D341Med (cell line): ENCODE results near the gene ADAP2.
"Not testable (repeated sequence)": the region's sequence is repeated elsewhere in the genome, so short reads cannot be mapped to it uniquely, and the experiment has no call there.

Experiments used
- DNase-seq: peaks from one replicate; pipeline ENCODE4 v3.0.0; 2012; ENCODE audit warnings: low spot score

ADAP2 gene

DNA sequence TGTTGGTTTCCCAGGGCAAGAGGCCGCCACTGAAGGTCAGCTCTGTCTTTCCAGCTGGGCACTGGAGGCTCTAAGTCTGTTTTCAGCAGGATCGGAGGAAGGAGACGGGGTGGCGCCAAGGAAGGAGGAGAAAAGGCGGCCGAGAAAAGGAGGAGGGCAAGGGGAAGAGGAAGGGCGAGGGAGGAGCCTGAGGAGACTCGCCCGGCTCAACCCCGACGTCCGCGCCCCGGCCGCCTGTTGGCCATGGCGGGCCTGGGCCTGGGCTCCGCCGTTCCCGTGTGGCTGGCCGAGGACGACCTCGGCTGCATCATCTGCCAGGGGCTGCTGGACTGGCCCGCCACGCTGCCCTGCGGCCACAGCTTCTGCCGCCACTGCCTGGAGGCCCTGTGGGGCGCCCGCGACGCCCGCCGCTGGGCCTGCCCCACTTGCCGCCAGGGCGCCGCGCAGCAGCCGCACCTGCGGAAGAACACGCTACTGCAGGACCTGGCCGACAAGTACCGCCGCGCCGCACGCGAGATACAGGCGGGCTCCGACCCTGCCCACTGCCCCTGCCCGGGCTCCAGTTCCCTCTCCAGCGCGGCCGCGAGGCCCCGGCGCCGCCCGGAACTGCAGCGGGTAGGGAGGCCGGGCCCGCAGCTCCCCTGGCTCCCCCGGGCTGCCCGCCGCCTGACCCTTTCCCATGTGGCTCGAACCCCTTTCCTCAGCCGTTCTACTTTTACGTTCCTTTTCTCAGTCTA is 49.3 kb downstream of the ADAP2 start, which contains the start of gene RNF135:
RNF135 (plus strand) TSS at position 209 of the 737 bp plus-strand sequence; CDS start at position 244, 35 bp downstream.
- peak; percentile 95 for DNase-seq

DNA sequence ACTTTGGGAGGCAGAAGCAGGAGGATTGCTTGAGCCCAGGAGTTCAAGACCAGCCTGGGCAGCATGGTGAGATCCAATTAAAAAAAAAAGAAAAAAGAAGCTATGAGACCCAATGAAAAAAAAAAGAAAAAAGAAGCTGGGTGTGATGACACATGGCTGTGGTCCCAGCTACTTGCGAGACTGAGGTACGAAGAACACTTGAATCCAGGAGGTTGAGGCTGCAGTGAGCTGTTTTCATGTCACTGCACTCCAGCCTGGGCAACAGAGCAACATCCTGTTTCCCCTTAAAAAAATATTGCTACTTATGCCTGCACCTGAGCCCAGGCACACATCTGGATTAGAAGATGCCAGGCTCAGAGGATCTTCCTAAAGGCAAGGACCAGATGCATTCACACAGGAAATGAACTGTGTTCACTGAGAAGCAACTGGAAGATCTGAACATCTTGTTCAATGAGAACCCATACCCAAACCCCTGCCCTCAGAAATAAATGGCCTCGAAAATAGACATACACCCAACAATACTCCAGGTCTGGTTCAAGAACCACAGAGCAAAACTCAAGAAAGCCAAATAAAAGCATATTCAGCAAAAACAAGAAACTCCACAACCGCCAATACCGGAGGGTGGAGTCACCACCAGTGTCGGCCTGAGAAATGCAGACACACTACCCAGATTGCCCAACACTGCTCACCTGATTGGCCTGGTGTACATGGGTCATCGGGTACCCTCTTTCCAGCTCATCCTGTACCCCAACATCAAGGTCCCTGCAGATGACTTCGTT is 53.5 kb downstream of the ADAP2 start:
- no peak for DNase-seq

DNA sequence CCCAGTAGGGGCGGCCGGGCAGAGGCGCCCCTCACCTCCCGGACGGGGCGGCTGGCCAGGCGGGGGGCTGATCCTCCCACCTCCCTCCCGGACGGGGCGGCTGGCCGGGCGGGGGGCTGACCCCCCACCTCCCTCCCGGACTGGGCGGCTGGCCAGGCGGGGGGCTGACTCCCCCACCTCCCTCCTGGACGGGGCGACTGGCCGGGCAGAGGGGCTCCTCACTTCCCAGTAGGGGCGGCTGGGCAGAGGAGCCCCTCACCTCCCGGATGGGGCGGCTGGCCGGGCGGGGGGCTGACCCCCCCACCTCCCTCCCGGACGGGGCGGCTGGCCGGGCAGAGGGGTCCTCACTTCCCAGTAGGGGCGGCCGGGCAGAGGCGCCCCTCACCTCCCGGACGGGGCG is 58.2 kb downstream of the ADAP2 start:
- not testable (repeated sequence) for DNase-seq

DNA sequence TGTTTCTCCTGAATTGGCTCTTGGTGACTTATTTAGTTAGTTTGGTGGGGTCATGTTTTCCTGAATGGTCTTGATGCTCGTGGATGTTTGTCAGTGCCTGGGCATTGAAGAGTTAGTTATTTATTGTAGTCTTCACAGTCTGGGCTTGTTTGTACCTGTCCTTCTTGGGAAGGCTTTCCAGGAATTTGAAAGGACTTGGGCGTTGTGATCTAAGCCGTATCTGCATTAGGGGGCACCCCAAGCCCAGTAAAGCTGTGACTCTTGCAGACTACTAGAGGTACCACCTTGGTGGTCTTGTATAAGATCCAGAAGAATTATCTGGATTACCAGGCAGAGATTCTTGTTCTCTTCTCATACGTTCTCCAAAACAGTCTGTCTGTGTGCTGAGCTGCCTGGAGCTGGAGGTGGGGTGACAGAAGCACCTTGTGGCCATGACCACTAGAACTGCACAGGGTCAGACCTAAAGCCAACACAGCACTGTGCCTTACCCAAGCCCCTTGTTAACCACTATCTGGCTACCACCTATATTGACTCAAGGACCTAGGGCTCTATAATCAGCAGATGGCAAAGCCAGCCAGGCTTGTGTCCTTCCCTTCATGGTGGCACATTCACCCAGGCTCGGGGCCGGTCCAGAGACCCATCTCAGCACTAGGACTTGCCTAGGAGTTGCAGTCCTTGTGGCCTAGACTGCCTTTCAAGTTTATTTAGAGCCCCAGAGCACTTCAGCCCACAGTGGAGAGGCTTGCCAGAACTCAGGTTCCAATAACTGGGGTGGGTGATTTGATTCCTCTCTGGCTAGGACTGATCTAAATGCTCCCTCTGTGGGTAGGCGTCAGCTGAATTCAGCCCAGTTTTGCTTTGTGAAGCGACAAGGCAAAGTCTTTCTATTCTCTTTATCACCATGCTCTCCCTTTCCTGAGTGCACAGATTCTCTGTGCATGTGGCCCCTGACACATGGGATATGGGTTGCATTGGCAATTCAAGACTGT is 60.1 kb downstream of the ADAP2 start:
- no peak for DNase-seq

DNA sequence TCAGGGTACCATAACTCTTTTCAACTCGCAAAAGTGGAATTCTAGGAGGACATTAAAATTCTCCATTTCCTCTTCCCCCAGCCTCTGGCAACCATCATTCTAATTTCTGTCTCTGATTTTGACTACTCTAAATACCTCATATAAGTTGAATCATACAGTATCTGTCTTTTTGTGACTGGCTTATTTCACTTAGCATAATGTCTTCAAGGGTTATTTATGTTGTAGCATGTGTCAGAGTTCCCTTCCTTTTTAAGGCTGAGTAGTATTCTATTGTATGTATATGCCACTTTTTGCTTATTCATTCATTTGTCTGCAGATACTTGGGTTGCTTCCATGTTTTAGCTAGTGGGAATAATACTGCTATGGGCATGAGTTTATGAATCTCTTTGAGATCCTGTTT is 61.1 kb downstream of the ADAP2 start:
- no peak for DNase-seq

DNA sequence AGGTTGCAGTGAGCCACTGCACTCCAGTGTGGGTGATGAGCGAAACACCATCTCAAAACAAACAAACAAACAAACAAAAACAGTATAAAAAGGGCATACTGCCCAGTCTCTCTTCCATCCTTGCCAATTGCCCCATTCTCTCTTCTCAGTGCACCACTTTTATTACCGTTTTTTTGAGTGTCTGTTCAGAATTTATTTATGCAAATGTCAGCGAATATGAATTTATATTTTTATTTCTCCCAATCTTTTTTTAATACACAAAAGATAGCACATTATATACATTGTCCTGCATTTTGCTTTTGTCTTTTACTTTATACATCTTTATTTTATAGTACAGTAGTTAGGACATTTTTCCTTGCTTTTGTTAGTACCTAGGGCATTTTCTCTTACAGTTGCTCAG is 68.7 kb downstream of the ADAP2 start:
- no peak for DNase-seq

DNA sequence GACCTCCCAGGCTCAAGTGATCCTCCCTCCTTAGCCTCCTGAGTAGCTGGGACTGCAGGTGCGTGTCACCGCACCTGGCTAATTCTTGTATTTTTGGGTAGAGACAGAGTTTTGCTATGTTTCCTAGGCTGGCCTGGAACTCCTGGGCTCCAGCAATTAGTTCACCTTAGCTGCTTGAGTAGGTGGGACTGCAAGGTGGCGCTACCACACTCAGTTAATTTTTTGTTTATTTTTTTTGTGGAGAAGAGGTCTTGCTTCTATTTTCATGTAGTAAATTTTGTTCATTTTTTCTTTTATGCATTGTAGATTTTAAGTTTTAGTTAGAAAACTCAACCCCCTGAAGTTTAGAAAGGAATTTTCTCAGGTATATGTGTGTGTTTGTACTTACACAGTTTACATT is 70.8 kb downstream of the ADAP2 start:
- no peak for DNase-seq

DNA sequence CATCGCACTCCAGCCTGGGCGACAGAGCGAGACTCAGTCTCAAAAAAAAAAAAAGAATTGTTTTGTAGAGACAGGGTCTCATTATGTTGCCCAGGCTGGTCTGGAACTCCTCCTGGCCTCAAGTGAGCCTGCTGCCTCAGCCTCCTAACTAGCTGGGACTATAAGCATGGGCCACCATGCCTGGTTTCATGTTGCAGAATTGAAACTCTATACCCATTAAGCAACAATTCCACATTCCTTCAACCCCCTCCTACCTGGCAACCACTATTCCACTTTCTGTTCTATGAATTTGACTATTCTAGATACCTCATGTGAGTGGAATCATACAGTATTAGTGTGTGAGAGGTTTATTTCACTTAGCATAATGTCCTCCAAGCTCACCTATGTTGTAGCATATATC is 73.6 kb downstream of the ADAP2 start:
- no peak for DNase-seq

DNA sequence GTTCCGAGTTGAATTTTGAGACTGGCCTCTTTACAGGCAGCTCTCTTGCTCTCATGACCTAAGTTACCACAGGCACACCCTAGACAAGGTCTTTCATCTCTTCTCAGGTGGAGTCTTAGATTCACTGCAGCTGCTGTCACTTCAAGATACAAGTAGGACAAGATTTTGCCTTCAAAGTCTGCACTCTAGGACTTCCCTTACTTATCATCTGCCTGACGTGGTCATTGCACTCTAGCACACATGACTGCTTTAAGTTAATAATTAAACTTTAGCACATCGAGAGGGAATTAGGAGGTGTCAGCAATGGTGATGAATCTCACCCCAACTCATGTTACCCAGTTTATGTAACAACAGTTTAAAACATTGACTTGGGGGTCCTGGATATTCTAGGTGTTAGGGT is 74.7 kb downstream of the ADAP2 start:
- no peak for DNase-seq

DNA sequence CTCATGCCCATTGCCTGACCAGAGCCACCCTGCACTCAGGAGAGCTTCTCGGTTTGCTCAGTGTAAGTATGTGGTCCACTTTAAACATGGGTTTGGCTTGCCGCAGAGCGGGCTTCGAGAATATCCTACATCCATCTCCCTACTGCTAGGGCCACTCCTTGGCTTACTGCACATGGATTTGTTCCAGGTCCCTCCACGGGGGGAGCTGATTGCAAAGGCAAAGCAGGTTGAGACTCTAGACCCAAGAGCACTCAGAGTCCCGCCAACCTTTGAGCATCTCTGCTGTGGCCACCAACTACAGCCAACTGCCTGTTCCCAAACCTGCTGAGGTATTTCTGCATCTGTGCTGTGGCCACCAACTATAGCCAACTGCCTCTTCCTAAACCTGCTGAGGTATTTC is 75.5 kb downstream of the ADAP2 start:
- DNase-seq: no peak

DNA sequence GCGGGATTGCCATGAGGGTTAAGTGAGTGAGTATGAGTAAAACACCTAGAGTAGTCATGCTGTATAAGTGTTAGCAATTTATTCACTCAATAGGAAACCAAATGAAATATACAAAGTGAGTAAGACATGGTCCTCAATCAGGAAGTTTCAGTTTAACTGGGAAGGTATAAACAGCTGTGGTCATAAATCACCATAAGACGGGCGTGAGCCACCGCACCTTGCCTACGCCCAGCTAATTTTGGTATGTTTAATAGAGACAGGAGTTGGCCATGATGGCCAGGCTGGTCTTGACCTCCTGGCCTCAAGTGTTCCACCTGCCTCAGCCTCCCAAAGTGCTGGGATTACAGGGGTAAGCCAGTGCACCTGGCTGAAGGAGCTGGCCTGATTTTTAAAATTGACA is 76.1 kb downstream of the ADAP2 start:
- no peak for DNase-seq

DNA sequence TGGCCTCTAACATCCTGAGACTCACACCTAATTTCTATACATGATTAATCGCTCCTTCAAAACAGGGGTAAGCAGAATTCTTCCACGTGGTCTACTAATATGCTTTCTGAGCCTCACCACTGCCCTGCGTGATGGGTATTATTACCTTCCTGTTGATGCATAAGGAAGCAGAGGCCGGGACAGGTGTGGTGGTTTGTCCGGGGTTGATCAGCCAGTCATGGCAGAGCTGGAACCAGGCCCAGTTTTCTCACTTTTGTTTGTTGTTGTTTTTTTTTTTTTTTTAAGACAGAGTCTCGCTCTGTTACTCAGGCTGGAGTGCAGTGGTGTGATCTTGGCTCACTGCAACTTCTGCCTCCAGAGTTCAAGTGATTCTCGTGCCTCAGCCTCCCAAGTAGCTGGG is 80.3 kb downstream of the ADAP2 start:
- DNase-seq: no peak

DNA sequence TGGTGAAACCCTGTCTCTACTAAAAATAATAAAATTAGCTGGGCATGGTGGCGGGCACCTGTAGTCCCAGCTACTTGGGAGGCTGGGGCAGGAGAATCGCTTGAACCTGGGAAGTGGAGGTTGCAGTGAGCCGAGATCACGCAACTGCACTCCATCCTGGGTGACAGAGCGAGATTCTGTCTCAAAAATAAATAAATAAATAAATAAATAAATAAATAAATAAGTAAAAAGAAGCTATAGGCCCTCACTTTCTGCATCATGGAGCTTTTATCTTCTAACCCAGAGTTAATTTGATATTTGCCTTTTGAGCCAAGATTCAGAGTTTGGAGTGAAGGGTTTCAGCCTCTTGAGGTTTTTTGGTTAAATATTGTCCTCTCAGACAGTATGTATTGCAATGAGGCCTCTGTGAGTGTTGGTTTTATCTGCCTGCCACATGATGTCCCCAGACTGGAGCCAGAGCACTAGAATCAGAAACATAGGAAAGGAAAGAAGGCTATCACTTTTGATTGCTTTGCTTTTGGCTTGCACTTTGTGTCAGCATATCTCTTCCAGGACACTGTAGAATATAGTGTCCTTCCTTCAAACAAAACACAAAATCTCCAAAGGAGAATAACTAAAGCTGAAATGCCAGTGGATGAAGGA is 81.6 kb downstream of the ADAP2 start:
- DNase-seq: no peak

DNA sequence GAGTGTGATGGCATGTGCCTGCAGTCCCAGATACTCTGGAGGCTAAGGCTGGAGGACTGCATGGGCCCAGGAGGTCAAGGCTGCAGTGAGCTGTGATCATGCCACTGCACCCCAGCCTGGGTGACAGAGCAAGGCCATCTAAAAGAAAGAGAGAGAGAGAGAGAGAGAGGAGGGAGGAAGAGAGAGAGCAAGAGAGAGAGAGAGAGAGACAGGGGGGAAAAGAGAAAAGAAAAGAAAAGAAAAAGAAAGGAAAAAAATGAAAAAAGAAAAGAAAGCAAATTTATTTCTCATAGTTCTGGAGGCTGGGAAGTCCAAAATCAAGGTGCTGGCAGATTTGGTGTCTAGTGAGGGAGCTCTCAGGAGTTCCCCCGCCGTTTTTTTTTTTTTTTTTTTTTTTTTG is 82.4 kb downstream of the ADAP2 start:
- no peak for DNase-seq

DNA sequence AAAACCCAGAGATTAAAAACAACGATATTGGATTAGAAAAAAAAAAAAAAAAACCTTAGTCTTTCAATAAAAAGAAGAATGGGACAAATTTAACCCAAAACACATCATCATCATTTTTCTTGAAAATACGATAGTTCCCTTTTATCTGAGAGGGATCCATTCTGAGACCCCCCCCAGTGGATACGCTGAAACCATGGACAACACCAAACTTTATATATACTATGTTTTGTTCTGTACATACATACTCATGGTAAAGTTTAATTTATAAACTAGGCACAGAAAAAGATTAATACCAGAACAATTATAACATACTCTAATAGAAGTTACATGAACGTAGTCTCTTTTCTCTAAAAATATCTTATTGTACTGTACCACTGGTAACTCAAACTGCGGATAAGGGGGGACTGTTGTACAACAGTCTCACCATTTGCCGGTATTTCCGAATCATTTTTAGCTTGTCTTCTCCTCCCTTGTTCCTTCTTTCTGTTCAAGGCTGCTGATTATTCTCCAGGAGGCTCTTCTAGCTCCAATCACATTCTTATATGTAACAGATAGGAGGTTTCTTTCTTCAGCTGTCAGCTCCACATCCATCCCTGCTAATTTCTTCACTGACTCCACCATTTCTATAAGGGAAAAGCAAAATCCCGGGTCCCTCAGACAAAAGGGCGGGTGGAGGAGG is 86.1 kb downstream of the ADAP2 start:
- no peak for DNase-seq

DNA sequence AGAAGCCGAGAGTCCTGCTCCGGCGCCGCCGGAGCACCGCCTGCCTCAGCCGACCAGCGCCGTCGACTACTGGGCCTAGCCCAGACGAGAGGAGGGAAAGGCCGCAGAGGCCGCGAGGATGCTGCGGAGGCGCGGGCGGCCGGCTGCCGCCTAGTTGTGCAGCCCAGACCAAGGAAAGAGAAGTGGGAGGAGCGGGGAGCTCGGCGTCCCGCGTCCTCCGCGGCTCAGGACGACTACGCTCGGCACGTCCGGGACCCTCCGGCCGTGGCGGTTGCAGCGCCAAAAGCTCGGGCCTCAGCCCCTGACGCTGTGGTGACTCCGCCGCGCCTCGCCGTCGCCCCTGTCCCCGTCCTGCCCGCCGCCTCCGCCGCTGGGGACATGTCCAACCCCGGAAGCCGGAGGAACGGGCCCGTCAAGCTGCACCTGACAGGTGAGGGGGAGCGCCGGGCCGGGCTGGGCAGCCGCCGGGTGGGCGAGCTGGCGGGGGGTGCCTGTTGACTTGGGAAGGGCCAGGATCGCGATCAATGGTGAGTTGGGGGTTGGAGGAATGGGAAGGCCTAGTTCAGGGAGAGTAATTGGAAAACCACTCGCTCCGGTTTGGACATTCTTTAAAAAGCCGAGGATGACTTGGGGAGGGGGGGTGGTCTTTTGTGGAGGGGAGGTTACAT is 86.8 kb downstream of the ADAP2 start:
- DNase-seq: peak; percentile 44
